Head of caudate nucleus (tissue), 42 donors: Measurements from ENCODE around the gene ITM2C.
A peak's percentile ranks its signal among the peaks of the same experiment; 100 is the strongest.

Experiments
- DNase-seq, 42 donors: peaks; one replicate each; pipeline versions ENCODE4 v3.0.0 to v3.0.0-alpha.2; 2020 to 2021; ENCODE audit warnings: mixed read lengths in 7 of 42
- intact Hi-C: fragments of 100-400 bp; cut with DNase I; formaldehyde crosslinking; loops from one replicate; pipeline ENCODE4 v1.15.0; 2022

ITM2C gene

GRCh38 chr2:230912724-230913123 is 48.0 kb downstream of the ITM2C start:
- intact Hi-C loops, result no loop called here
- peak in 1 of 42 donors; percentile 9 for DNase-seq

GRCh38 chr2:230913406-230914143 is 48.8 kb downstream of the ITM2C start:
- intact Hi-C loops, result no loop called here
- DNase-seq, result peak in 23 of 42 donors; percentile 10 to 70 (median 37)

GRCh38 chr2:230914886-230915285 is 50.1 kb downstream of the ITM2C start:
- intact Hi-C loops, result no loop called here
- peak in 9 of 42 donors; percentile 2 to 13 (median 5) for DNase-seq

GRCh38 chr2:230915319-230915718 is 50.6 kb downstream of the ITM2C start:
- DNase-seq, result peak in 6 of 42 donors; percentile 4 to 18 (median 10)
- intact Hi-C loops, result no loop called here

- peak in 5 of 42 donors; percentile 2 to 14 (median 9) for DNase-seq
- intact Hi-C loops, result no loop called here
These were observed 51.5 kb downstream of the ITM2C start for GRCh38 chr2:230916218-230916617.

GRCh38 chr2:230919240-230919639 is 54.5 kb downstream of the ITM2C start:
- no peak for DNase-seq
- intact Hi-C loops, result no loop called here

GRCh38 chr2:230919681-230920080 is 54.9 kb downstream of the ITM2C start:
- DNase-seq, result no peak
- intact Hi-C loops, result no loop called here

- intact Hi-C loops, result no loop called here
- DNase-seq, result peak in 5 of 42 donors; percentile 2 to 22 (median 10)
These were observed 55.4 kb downstream of the ITM2C start for GRCh38 chr2:230920167-230920566.

GRCh38 chr2:230921806-230922595 is 57.3 kb downstream of the ITM2C start:
- peak in 13 of 42 donors; percentile 2 to 27 (median 11) for DNase-seq
- intact Hi-C loops, result no loop called here

- intact Hi-C loops, result no loop called here
- peak in 13 of 42 donors; percentile 1 to 24 (median 5) for DNase-seq
These were observed 58.4 kb downstream of the ITM2C start for GRCh38 chr2:230922951-230923717.

GRCh38 chr2:230924092-230924469 is 59.3 kb downstream of the ITM2C start:
- intact Hi-C loops, result no loop called here
- DNase-seq, result peak in 2 of 42 donors; percentile 1 to 4

GRCh38 chr2:230924470-230925341 is 60.0 kb downstream of the ITM2C start, which contains the start of gene GPR55:
Gene GPR55, minus strand, starts transcription at chr2:230925242. Its CDS starts 14,280 bp downstream, at chr2:230910962.
- DNase-seq, result peak in 21 of 42 donors; percentile 10 to 64 (median 38)
- intact Hi-C loops, result no loop called here

GRCh38 chr2:230925443-230925878 is 60.7 kb downstream of the ITM2C start:
- DNase-seq, result peak in 12 of 42 donors; percentile 4 to 34 (median 12)
- intact Hi-C loops, result no loop called here

- intact Hi-C loops, result no loop called here
- peak in 13 of 42 donors; percentile 3 to 35 (median 9) for DNase-seq
These were observed 61.4 kb downstream of the ITM2C start for GRCh38 chr2:230925879-230926765.

GRCh38 chr2:230927711-230928341 is 63.1 kb downstream of the ITM2C start:
- intact Hi-C loops, result no loop called here
- DNase-seq, result peak in 11 of 42 donors; percentile 1 to 36 (median 10)
